Activated CD8-positive, alpha-beta T cell treated with anti-CD3 and anti-CD28 coated beads for 36 hours (primary cell): ENCODE results near the gene PDPR. TPM values are rescaled to one million over a fixed set of nuclear protein-coding genes. Genes with fewer than 3 reads are reported as not detected.
"Not testable (repeated sequence)": the region's sequence is repeated elsewhere in the genome, so short reads cannot be mapped to it uniquely, and the experiment has no call there.

ENCODE experiments used
- ATAC-seq: fragments of 200-7000 bp; cut with Tn5 transposase; one replicate; pipeline ENCODE4 v1.10.0; 2021; ENCODE audit warnings: mild to moderate bottlenecking, moderate library complexity
- CTCF ChIA-PET: fragments of 350-600 bp; sonication (Branson Sonifier 250); formaldehyde crosslinking; loops from one replicate; lab custom pipeline; 2021; ENCODE audit warnings: antibody characterized with exemption; lab: Charles Lee
- POLR2A ChIA-PET: fragments of 350-600 bp; sonication (Branson Sonifier 250); formaldehyde crosslinking; loops from one replicate; lab custom pipeline; 2021; ENCODE audit warnings: antibody characterized with exemption; lab: Charles Lee
- DNase-seq: peaks from one replicate; pipeline ENCODE4 v3.0.0-alpha.2; 2020
- H3K27ac Mint-ChIP-seq: one replicate; pipeline ENCODE4 v1.8.0; 2021; ENCODE audit warnings: mild to moderate bottlenecking, mixed read lengths
- H3K27me3 Mint-ChIP-seq: one replicate; pipeline ENCODE4 v1.8.0; 2021; ENCODE audit warnings: mixed read lengths
- H3K36me3 Mint-ChIP-seq: one replicate; pipeline ENCODE4 v1.8.0; 2021; ENCODE audit warnings: low read depth, mixed read lengths
- H3K4me1 Mint-ChIP-seq: one replicate; pipeline ENCODE4 v1.8.0; 2021; ENCODE audit warnings: low read depth, mixed read lengths
- H3K4me3 Mint-ChIP-seq: one replicate; pipeline ENCODE4 v1.8.0; 2021; ENCODE audit warnings: mild to moderate bottlenecking, moderate library complexity, mixed read lengths
- H3K9me3 Mint-ChIP-seq: one replicate; pipeline ENCODE4 v1.8.0; 2021; ENCODE audit warnings: mixed read lengths
- intact Hi-C: fragments of 100-400 bp; cut with micrococcal nuclease; formaldehyde crosslinking; loops from one replicate; pipeline ENCODE4 v1.10.0; 2022
- total RNA-seq, 2 experiments: library from RNA; stranded (reverse); gene quantifications; one replicate each; pipeline ENCODE4 v1.2.3, GENCODE V29; 2021
- TF ChIP-seq, protein P1 (sequence below): fragments of 200-600 bp; IDR thresholded peaks from one replicate; pipeline ENCODE4 v1.8.0; 2022; ENCODE audit warnings: antibody characterized with exemption, mild to moderate bottlenecking

Gene PDPR
- total RNA-seq, 2 experiments from 2014 or later, result 19.5 to 19.7 TPM

DNA sequence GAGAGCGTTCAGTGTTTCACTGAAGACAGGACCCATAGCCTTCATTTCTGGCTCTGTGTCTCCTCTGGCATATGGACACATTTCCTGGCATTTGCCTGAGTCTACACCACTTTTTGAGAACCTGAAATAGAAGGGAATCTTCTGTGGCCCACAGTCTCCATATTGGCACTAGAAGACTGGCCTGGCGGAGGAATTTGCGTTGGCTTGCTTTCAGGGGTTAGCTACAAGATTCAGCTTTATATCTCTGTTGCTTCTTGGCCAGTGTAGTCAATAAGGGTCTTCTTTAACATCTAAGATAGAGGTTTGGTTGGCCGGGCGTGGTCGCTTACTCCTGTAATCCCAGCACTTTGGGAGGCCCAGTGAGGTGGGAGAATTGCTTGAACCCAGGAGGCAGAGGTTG is 46.7 kb downstream of the PDPR start:
- intact Hi-C loops, result no loop called here
- ChIA-PET POLR2A (interaction anchor here (1.1 kb wide), 1 partner anchor 8 kb away, joined by 3 read pairs; no protein-coding TSS in a partner anchor), CTCF (interaction anchor here (1.1 kb wide), 1 partner anchor 492 kb away, joined by 3 read pairs; no protein-coding TSS in a partner anchor)
- DNase-seq, result no peak
- Mint-ChIP-seq H3K4me3 (no peak overlapping the region), H3K4me1 (no peaks in the 10 kb centered on the region), H3K27ac (no peak overlapping the region), H3K27me3 (no peaks in the 10 kb centered on the region), H3K36me3 (peaks cover 26% of the 10 kb centered on the region), H3K9me3 (no peaks in the 10 kb centered on the region)
- TF ChIP-seq, protein P1, sequence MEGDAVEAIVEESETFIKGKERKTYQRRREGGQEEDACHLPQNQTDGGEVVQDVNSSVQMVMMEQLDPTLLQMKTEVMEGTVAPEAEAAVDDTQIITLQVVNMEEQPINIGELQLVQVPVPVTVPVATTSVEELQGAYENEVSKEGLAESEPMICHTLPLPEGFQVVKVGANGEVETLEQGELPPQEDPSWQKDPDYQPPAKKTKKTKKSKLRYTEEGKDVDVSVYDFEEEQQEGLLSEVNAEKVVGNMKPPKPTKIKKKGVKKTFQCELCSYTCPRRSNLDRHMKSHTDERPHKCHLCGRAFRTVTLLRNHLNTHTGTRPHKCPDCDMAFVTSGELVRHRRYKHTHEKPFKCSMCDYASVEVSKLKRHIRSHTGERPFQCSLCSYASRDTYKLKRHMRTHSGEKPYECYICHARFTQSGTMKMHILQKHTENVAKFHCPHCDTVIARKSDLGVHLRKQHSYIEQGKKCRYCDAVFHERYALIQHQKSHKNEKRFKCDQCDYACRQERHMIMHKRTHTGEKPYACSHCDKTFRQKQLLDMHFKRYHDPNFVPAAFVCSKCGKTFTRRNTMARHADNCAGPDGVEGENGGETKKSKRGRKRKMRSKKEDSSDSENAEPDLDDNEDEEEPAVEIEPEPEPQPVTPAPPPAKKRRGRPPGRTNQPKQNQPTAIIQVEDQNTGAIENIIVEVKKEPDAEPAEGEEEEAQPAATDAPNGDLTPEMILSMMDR, result no peak
- no peak for ATAC-seq

DNA sequence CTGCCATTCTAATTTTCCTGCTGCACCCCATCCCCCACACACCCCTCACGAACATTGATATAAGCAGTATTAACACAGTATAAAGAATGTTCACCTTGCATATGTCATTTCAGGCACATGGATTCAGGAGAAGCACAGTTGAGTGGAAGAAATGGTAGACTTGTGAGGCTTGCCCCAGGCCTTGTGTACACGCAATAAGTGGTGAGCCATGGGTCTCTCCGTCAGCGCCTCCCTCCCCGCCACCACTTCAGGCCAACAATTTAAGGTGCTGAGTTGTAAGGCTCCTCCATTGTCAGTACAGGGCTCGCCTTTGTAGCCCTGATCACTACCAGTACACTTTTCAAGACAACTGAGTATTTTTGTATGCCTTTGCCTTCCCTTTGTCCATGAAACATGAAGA is 47.2 kb downstream of the PDPR start:
- peaks cover 22% of the 10 kb centered on the region for H3K36me3 Mint-ChIP-seq
- no peaks in the 10 kb centered on the region for H3K9me3 Mint-ChIP-seq
- CTCF ChIA-PET, result interaction anchor here (1.5 kb wide), 1 partner anchor 90 kb away, joined by 4 read pairs; the partner anchor contains the start of gene EXOSC6
- H3K4me3 Mint-ChIP-seq, result no peak overlapping the region
- DNase-seq, result no peak
- H3K27ac Mint-ChIP-seq, result no peak overlapping the region
- TF ChIP-seq, protein P1, result no peak
- no peak for ATAC-seq
- H3K4me1 Mint-ChIP-seq, result no peaks in the 10 kb centered on the region
- no peaks in the 10 kb centered on the region for H3K27me3 Mint-ChIP-seq
- intact Hi-C loops, result no loop called here
- POLR2A ChIA-PET, result interaction anchor here (1.1 kb wide), 1 partner anchor 9 kb away, joined by 3 read pairs; no protein-coding TSS in a partner anchor

DNA sequence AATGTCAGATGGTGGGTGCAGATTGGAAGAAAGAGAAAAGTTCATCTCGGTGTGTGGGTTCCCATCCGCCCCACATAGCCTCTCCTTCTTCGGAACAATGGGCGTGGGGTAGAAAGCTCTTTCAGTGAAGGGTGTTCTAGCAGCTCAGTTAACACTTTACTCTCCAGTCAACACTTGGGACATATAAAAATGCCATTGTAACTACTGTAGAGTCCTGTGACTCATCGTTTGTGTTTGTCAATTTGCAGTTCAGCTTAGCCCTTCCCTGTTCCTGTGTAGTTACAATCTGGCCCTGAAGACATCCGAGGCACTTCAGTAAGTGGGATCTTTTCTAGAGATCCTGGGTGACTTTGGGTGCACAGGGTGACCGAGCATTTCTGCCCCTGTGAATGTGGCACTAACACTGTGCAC is 47.9 kb downstream of the PDPR start:
- no peak for ATAC-seq
- intact Hi-C loops, result no loop called here
- TF ChIP-seq, protein P1, result no peak
- Mint-ChIP-seq H3K4me1 (no peaks in the 10 kb centered on the region), H3K9me3 (no peaks in the 10 kb centered on the region), H3K4me3 (no peak overlapping the region), H3K27ac (no peak overlapping the region), H3K27me3 (no peaks in the 10 kb centered on the region), H3K36me3 (peaks cover 15% of the 10 kb centered on the region)
- ChIA-PET POLR2A (interaction anchor here (0.6 to 1.1 kb wide), 2 partner anchors 9 to 218 kb away, joined by 3 read pairs; no protein-coding TSS in a partner anchor), CTCF (interaction anchor here (0.8 to 1.5 kb wide), 2 partner anchors 90 to 232 kb away, joined by 4 read pairs; partner anchors contain the start of gene EXOSC6)
- DNase-seq, result no peak

DNA sequence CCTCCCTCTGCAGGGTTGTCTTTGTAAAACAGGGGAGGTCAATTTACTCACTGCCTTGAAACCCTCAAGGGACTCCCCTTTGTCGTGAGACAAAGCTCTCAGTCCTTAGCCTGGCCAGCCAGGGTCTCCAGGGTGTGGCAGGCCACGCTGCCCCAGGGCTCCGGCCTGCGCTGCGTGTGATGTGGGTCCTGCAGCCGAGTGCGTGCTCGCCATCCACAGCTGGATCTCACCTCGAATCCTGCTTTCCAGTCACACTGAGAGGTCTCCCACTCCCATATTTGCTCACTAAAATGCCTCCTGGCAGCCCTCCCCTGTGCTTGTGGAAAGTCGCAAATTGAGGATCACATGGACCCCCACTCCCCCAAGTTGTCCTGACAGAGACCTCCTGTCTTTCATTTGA is 49.5 kb downstream of the PDPR start:
- POLR2A ChIA-PET, result no interaction called here
- Mint-ChIP-seq H3K4me1 (no peaks in the 10 kb centered on the region), H3K4me3 (no peak overlapping the region), H3K27me3 (no peaks in the 10 kb centered on the region), H3K9me3 (no peaks in the 10 kb centered on the region), H3K27ac (no peak overlapping the region), H3K36me3 (peaks cover 6% of the 10 kb centered on the region)
- CTCF ChIA-PET, result no interaction called here
- TF ChIP-seq, protein P1, result no peak
- DNase-seq, result no peak
- ATAC-seq, result no peak
- intact Hi-C loops, result no loop called here

DNA sequence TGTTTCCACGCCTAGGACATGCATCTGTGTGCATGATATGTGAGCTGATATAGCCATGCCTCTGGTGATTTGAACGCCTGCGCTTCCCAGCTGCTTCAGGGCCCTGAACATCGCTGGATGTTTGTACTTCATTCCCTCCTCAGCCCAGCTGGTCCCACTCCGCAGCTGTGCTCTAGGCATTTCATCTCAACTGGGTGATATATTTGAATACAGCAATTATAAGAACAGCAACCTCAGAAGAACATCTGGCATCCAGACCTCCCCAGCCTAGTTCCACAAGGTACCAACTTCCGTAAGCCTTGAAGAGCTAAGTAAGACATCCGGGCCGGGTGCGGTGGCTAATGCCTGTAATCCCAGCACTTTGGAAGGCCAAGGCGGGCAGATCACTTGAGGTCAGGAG is 52.6 kb downstream of the PDPR start:
- DNase-seq, H3K27me3 Mint-ChIP-seq, H3K27ac Mint-ChIP-seq, H3K4me3 Mint-ChIP-seq, POLR2A ChIA-PET, ATAC-seq, H3K9me3 Mint-ChIP-seq, H3K4me1 Mint-ChIP-seq, H3K36me3 Mint-ChIP-seq, intact Hi-C loops, CTCF ChIA-PET: not testable (repeated sequence)

DNA sequence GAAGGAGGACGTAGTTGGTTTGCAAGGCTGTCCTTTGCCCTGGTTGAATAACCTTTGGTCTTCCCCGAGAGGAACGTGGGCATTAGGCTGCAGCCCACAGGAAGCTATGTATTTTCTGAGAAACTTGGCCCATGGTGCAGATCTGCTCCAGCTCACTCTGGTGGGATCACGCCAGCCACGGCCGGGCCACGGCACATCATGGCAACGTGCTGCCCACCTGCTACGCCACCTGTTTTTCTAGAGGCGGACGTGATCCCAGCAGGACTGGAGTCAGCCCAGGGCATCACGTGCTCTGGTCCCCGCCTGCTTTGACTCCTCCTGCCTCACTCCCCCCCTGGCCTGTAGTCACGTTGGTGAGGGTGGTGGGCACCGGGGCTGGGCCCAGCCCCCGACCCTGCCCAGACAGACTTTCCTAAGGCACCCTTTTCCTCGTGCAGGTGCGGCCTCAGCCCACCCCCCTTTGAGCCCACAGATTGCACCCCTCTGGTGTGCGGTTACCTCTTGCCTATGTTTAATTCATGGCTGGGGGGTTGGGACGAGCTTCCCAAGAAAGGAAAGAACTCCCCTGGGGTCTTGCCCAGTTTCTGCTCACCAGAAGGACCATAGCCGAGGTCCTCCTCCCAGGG is 59.2 kb downstream of the PDPR start, which contains the start of gene CLEC18C:
CLEC18C (plus strand) TSS at position 576 of the 626 bp plus-strand sequence. CDS start 492 bp downstream, outside the sequence.
- H3K27me3 Mint-ChIP-seq, H3K4me1 Mint-ChIP-seq, DNase-seq, H3K27ac Mint-ChIP-seq, ATAC-seq, H3K9me3 Mint-ChIP-seq, H3K36me3 Mint-ChIP-seq, CTCF ChIA-PET, H3K4me3 Mint-ChIP-seq, intact Hi-C loops, POLR2A ChIA-PET: not testable (repeated sequence)

DNA sequence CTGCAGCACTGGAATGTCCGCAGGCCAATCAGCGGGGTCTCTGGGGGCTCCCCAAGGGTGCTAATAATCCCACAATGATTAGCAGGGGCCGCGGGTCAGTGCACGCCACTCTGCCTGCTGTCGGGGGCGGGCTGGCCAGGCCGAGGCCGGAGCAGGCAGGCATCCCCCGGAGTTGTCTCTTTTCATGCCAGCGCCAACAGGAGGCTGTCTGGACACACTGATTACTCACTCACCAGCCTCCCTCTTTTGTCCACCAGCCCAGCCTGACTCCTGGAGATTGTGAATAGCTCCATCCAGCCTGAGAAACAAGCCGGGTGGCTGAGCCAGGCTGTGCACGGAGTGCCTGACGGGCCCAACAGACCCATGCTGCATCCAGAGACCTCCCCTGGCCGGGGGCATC is 59.8 kb downstream of the PDPR start:
- H3K27ac Mint-ChIP-seq, DNase-seq, H3K27me3 Mint-ChIP-seq, ATAC-seq, H3K4me1 Mint-ChIP-seq, H3K4me3 Mint-ChIP-seq, intact Hi-C loops, CTCF ChIA-PET, POLR2A ChIA-PET, H3K9me3 Mint-ChIP-seq, H3K36me3 Mint-ChIP-seq: not testable (repeated sequence)

DNA sequence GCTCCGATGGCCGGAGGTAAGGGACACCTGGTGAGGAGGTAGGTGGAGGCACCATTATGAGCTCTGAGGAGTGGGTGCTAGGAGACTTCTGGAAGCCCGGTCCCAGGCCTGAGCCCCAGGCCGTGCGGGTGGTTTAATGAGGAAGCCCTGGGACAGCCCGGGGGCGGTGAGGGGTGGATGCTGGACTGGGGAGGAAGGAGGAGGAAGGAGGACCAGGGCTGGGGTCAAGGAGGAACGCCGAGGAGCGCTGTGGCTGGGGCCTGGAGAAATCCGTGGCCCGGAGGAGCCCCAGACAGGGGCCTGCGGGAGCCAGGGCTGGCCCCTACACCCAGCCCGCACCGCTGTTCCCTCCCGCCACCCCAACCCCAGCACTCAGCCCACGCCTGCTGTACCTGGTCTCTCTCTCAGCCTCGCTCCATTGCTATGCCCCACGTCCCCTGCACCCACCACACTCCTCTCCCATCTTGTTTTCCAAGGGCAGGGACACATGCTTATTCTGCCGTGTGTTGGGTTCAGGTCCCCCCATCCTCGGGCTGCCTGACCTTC is 60.3 kb downstream of the PDPR start:
- POLR2A ChIA-PET, H3K36me3 Mint-ChIP-seq, intact Hi-C loops, H3K4me3 Mint-ChIP-seq, H3K27ac Mint-ChIP-seq, H3K27me3 Mint-ChIP-seq, H3K4me1 Mint-ChIP-seq, CTCF ChIA-PET, DNase-seq, ATAC-seq, H3K9me3 Mint-ChIP-seq: not testable (repeated sequence)
